IMR-90 (cell line): ENCODE results near the gene ANTXRL. TPM values are rescaled to one million over a fixed set of nuclear protein-coding genes. Genes with fewer than 3 reads are reported as not detected.

Experiments used
- ATAC-seq: fragments of 200-7000 bp; cut with Tn5 transposase; 2 replicates; pipeline ENCODE4 v1.9.1; 2020; ENCODE audit warnings: low read depth, mild to moderate bottlenecking, moderate library complexity
- BruUV-seq: library from RNA; stranded (reverse); fragments of 400-500 nt; replicated peaks from 2 replicates; lab custom pipeline; 2021; lab: Mats Ljungman, UMichigan
- CTCF ChIA-PET: fragments of 300-600 bp; formaldehyde crosslinking; extraction: SDS; loops from one replicate; lab custom pipeline; 2021; ENCODE audit warnings: antibody characterized with exemption; lab: Yijun Ruan, JAX
- POLR2A ChIA-PET: fragments of 300-600 bp; sonication (Branson Sonifier 250); formaldehyde crosslinking; loops from one replicate; lab custom pipeline; 2022; ENCODE audit warnings: antibody characterized with exemption; ENCODE audit not compliant: unreplicated experiment; lab: Charles Lee
- DNase-seq: peaks from one replicate; pipeline ENCODE4 v3.0.0; 2013
- H2AFZ ChIP-seq: replicated peaks from 2 replicates; pipeline ENCODE3; 2013; ENCODE audit warnings: low read length, mild to moderate bottlenecking; ENCODE audit not compliant: poor library complexity
- H2AK5ac ChIP-seq: 2 replicates; pipeline ENCODE4 v1.6.1; 2013; ENCODE audit warnings: low read depth, low read length, inconsistent platforms
- H2AK9ac ChIP-seq: replicated peaks from 2 replicates; pipeline ENCODE3; 2013; ENCODE audit warnings: mild to moderate bottlenecking, low read depth, low read length, moderate library complexity; ENCODE audit not compliant: poor library complexity
- H2BK120ac ChIP-seq: 2 replicates; pipeline ENCODE4 v1.6.1; 2013; ENCODE audit warnings: low read depth, low read length, inconsistent platforms
- H2BK15ac ChIP-seq: 3 replicates; pipeline ENCODE4 v1.6.1; 2013; ENCODE audit warnings: low read depth, low read length, inconsistent platforms
- H2BK20ac ChIP-seq: 2 replicates; pipeline ENCODE4 v1.6.1; 2013; ENCODE audit warnings: low read depth, mild to moderate bottlenecking, inconsistent platforms, low read length, moderate library complexity
- H2BK5ac ChIP-seq: 2 replicates; pipeline ENCODE4 v1.6.1; 2013; ENCODE audit warnings: mild to moderate bottlenecking, low read depth, low read length, inconsistent platforms; ENCODE audit not compliant: poor library complexity, severe bottlenecking
- H3K14ac ChIP-seq: replicated peaks from 2 replicates; pipeline ENCODE4 v1.6.1; 2013; ENCODE audit warnings: low read depth, low read length, inconsistent platforms
- H3K18ac ChIP-seq: 2 replicates; pipeline ENCODE4 v1.6.1; 2013; ENCODE audit warnings: low read depth, low read length, control low read depth
- H3K23ac ChIP-seq: 2 replicates; pipeline ENCODE4 v1.6.1; 2013; ENCODE audit warnings: low read depth, low read length, inconsistent platforms
- H3K27ac ChIP-seq: 2 replicates; pipeline ENCODE4 v1.5.1; 2013; ENCODE audit warnings: mild to moderate bottlenecking, control low read depth, low read length; ENCODE audit not compliant: insufficient read depth
- H3K27me3 ChIP-seq: 2 replicates; pipeline ENCODE4 v1.6.1; 2013; ENCODE audit warnings: low read length; ENCODE audit not compliant: control insufficient read depth, insufficient read depth
- H3K36me3 ChIP-seq: 2 replicates; pipeline ENCODE4 v1.6.1; 2013; ENCODE audit warnings: low read length, mixed read lengths; ENCODE audit not compliant: control insufficient read depth, insufficient read depth
- H3K4ac ChIP-seq: 2 replicates; pipeline ENCODE4 v1.6.1; 2013; ENCODE audit warnings: low read depth, low read length, inconsistent platforms
- H3K4me1 ChIP-seq: 2 replicates; pipeline ENCODE4 v1.6.1; 2013; ENCODE audit warnings: low read length, mixed read lengths; ENCODE audit not compliant: control insufficient read depth, insufficient read depth
- H3K4me2 ChIP-seq: 2 replicates; pipeline ENCODE4 v1.6.1; 2013; ENCODE audit warnings: low read depth, mild to moderate bottlenecking, control low read depth, low read length, moderate library complexity
- H3K4me3 ChIP-seq: 2 replicates; pipeline ENCODE4 v1.5.1; 2013; ENCODE audit warnings: low read depth, mild to moderate bottlenecking, control low read depth, low read length, moderate library complexity; ENCODE audit not compliant: insufficient read depth
- H3K56ac ChIP-seq: 2 replicates; pipeline ENCODE4 v1.6.1; 2013; ENCODE audit warnings: low read length, inconsistent platforms; ENCODE audit not compliant: insufficient read depth; ENCODE audit errors: extremely low read depth
- H3K79me1 ChIP-seq, 2 experiments: 2 replicates each; pipeline ENCODE4 v1.6.1; 2013; ENCODE audit warnings: low read length in 2 of 2, inconsistent platforms in 1 of 2, low read depth in 1 of 2
- H3K9ac ChIP-seq: 2 replicates; pipeline ENCODE4 v1.6.1; 2013; ENCODE audit warnings: low read depth, low read length, control low read depth
- H3K9me1 ChIP-seq: 2 replicates; pipeline ENCODE4 v1.6.1; 2013; ENCODE audit warnings: low read length, inconsistent platforms; ENCODE audit not compliant: insufficient read depth
- H3K9me3 ChIP-seq: 2 replicates; pipeline ENCODE4 v1.6.1; 2013; ENCODE audit warnings: low read length; ENCODE audit not compliant: control insufficient read depth, insufficient read depth
- H4K20me1 ChIP-seq: 2 replicates; pipeline ENCODE4 v1.6.1; 2013; ENCODE audit warnings: low read length, inconsistent platforms; ENCODE audit not compliant: insufficient read depth
- H4K5ac ChIP-seq: 2 replicates; pipeline ENCODE4 v1.6.1; 2013; ENCODE audit warnings: mild to moderate bottlenecking, low read depth, low read length, control low read depth
- H4K8ac ChIP-seq, 2 experiments: 2 replicates each; pipeline ENCODE4 v1.6.1; 2013; ENCODE audit warnings: low read depth in 2 of 2, low read length in 2 of 2, control low read depth in 1 of 2, inconsistent platforms in 1 of 2
- H4K91ac ChIP-seq: 2 replicates; pipeline ENCODE4 v1.6.1; 2013; ENCODE audit warnings: low read depth, low read length, inconsistent platforms; ENCODE audit not compliant: insufficient read depth
- FOS ChIP-seq: fragments of 150-350 bp; IDR thresholded peaks from 2 replicates; pipeline ENCODE4 v1.6.1; 2016; ENCODE audit warnings: low read depth, low read length
- WGBS, 2 experiments: methylation state at CpG; one replicate each; pipeline versions ENCODE4 v1.1.5 to v1.1.7; 2013; ENCODE audit warnings: missing lambda C conversion rate in 2 of 2; ENCODE audit not compliant: insufficient read length in 1 of 2; ENCODE audit errors: extremely low coverage in 2 of 2; 5-methylcytosine and 5-hydroxymethylcytosine counted together
- dilution Hi-C: fragments of 300-500 bp; cut with HindIII; formaldehyde crosslinking; loops from one replicate; pipeline ENCODE4 v1.14.3; 2018; ENCODE audit warnings: low sequenced_read_pairs; ENCODE audit not compliant: unreplicated experiment
- in situ Hi-C: fragments of 300-500 bp; cut with MboI; formaldehyde crosslinking; loops from 3 replicates; pipeline ENCODE4 v1.14.3; 2019; ENCODE audit warnings: low sequenced_read_pairs, inconsistent platforms, mixed read lengths
- intact Hi-C: fragments of 100-400 bp; cut with micrococcal nuclease; formaldehyde crosslinking; loops from 2 replicates; pipeline ENCODE4 v1.10.0; 2022
- polyA plus RNA-seq, 3 experiments: library from polyadenylated mRNA; depleted of rRNA; stranded (reverse); fragments of >200 nt; gene quantifications; 2 replicates each; pipeline ENCODE4 v1.2.3, GENCODE V29; 2012; ENCODE audit warnings: low replicate concordance in 1 of 3
- total RNA-seq: library from RNA; depleted of rRNA; stranded (reverse); fragments of >200 nt; gene quantifications from 2 replicates; pipeline ENCODE4 v1.2.3, GENCODE V29; 2012

Gene ANTXRL
- total and polyA plus RNA-seq, 2 of the 4 experiments (the other 2 are of a cell fraction): not detected

DNA sequence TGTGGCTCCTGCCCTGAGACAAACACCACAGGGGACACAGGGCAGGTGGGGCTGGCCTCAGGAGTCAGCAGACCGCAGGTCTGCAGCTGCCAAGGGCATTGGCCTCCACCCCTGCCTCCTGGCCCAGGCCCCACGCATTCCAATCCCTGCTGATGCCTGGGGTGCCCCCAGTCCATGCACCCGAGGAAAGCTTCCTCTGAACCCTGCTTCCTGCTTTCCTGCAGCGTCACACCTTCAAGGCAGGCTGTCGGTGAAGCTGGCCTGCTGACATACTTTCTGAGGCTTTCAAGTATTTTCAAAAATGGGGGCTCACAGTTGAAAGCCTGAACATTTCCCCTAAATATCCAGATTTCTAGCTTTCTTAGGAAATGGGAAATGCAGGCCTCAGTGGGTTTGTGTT lies 22.5 kb upstream of the ANTXRL start:
- ChIA-PET CTCF (no interaction called here), POLR2A (no interaction called here)
- Histone ChIP-seq H3K9me3 (no peaks in the 10 kb centered on the region), H4K91ac (no peak overlapping the region), H3K9ac (no peak overlapping the region), H3K56ac (no peak overlapping the region), H3K18ac (no peak overlapping the region), H3K27ac (no peak overlapping the region), H4K8ac (no peak overlapping the region), H4K5ac (no peak overlapping the region), H4K20me1 (no peaks in the 10 kb centered on the region), H3K14ac (no peak overlapping the region), H2BK20ac (no peak overlapping the region), H2BK15ac (no peak overlapping the region), H3K23ac (no peak overlapping the region), H3K27me3 (peaks cover 3% of the 10 kb centered on the region; the same call in 1 of the 2 replicates), H3K4me3 (no peak overlapping the region), H3K79me1 (no peaks in the 10 kb centered on the region), H2BK120ac (no peak overlapping the region), H2AK9ac (no peak overlapping the region), H2AFZ (no peak overlapping the region), H3K4me1 (no peaks in the 10 kb centered on the region), H3K4me2 (no peak overlapping the region), H3K4ac (no peak overlapping the region), H2AK5ac (no peak overlapping the region), H2BK5ac (no peak overlapping the region), H3K36me3 (no peaks in the 10 kb centered on the region), H3K9me1 (peaks cover 8% of the 10 kb centered on the region; the same call in 1 of the 2 replicates)
- no TSS peak for BruUV-seq
- ATAC-seq: no peak
- no peak for TF ChIP-seq FOS
- dilution Hi-C loops (no loop called here), intact Hi-C loops (no loop called here), in situ Hi-C loops (no loop called here)
- WGBS, 2 experiments: 42% methylated on average over 3 of the region's 5 CpGs; no CpG with 5 or more reads in 1 of the 2 experiments
- no peak for DNase-seq
